Measurements from ENCODE around the gene CCDC88A. TPM values are rescaled to one million over a fixed set of nuclear protein-coding genes. Genes with fewer than 3 reads are reported as not detected.

Gene CCDC88A
- total and polyA plus RNA-seq, 2 donors from 2014 or later, result 8.2 to 47.6 TPM

DNA sequence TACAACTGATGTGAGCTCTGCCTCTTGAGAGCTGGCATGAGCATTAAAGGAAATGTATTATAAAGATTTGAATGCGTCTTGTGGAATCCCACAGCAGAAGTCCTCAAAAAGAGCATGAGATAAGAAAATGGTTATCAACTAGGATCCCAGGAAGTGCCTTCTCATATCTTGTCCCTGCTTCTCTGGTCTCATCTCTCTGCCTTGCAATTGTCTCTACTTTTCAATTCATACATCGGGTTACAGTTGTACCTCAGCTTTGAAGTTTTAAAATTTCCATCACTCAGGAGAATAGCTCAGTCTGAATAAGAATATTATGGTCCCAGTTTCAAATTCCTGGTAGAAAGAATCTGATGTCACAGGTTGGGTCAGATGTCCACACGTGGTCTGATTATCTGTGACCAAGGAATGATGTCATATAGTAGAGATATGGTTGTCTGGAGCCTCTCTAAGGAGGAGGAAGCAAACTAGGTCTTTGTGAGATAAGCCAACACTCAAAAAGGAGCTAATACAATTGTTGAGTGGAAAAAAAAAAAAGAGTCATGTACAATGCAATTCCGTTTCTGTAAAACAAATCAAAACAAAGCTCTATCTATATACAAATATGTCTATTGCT is 21.7 kb upstream of the CCDC88A start:
- TF ChIP-seq, protein P1, sequence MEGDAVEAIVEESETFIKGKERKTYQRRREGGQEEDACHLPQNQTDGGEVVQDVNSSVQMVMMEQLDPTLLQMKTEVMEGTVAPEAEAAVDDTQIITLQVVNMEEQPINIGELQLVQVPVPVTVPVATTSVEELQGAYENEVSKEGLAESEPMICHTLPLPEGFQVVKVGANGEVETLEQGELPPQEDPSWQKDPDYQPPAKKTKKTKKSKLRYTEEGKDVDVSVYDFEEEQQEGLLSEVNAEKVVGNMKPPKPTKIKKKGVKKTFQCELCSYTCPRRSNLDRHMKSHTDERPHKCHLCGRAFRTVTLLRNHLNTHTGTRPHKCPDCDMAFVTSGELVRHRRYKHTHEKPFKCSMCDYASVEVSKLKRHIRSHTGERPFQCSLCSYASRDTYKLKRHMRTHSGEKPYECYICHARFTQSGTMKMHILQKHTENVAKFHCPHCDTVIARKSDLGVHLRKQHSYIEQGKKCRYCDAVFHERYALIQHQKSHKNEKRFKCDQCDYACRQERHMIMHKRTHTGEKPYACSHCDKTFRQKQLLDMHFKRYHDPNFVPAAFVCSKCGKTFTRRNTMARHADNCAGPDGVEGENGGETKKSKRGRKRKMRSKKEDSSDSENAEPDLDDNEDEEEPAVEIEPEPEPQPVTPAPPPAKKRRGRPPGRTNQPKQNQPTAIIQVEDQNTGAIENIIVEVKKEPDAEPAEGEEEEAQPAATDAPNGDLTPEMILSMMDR (IDR thresholded peaks at IDR 0.05; ENCODE audit: borderline replicate concordance, extremely low read depth, insufficient read depth), result no peak
- Histone ChIP-seq H3K27ac (ENCODE audit: low read depth in 2 of 2, low read length in 2 of 2) (no peak overlapping the region), H3K4me3 (ENCODE audit: low read length in 3 of 3) (no peak overlapping the region), H3K36me3 (ENCODE audit: control insufficient read depth in 2 of 3, insufficient read depth in 3 of 3, low read length in 3 of 3) (no peaks in the 10 kb centered on the region), H3K9me3 (ENCODE audit: control insufficient read depth in 2 of 3, insufficient read depth in 1 of 3, low read length in 3 of 3) (no peaks in the 10 kb centered on the region), H3K27me3 (ENCODE audit: control insufficient read depth, insufficient read depth, low read length) (no peaks in the 10 kb centered on the region), H3K9ac (ENCODE audit: low read length in 3 of 3) (no peak overlapping the region), H3K4me1 (ENCODE audit: control insufficient read depth in 2 of 3, insufficient read depth in 2 of 3, low read depth in 1 of 3, low read length in 3 of 3) (no peaks in the 10 kb centered on the region)
- intact Hi-C loops (cut with DNase I), result no loop called here
- FAIRE-seq (no peak), DNase-seq (no peak)

DNA sequence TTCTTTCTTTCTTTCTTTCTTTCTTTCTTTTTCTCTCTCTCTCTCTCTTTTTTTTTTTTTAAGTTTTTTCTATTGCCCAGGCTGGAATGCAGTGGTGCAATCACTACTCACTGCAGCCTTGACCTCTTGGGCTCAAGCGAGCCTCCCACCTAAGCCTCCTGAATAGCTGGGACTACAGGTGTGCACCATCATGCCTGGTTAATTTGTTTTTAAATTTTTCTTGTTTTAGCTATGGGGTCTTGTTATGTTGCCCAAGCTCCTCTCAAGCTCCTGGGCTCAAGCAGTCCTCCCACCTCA is 19.4 kb upstream of the CCDC88A start:
- Histone ChIP-seq H3K4me1 (ENCODE audit: control insufficient read depth in 2 of 3, insufficient read depth in 2 of 3, low read depth in 1 of 3, low read length in 3 of 3) (no peaks in the 10 kb centered on the region), H3K27ac (ENCODE audit: low read depth in 2 of 2, low read length in 2 of 2) (no peak overlapping the region), H3K9me3 (ENCODE audit: control insufficient read depth in 2 of 3, insufficient read depth in 1 of 3, low read length in 3 of 3) (no peaks in the 10 kb centered on the region), H3K4me3 (ENCODE audit: low read length in 3 of 3) (no peak overlapping the region), H3K36me3 (ENCODE audit: control insufficient read depth in 2 of 3, insufficient read depth in 3 of 3, low read length in 3 of 3) (no peaks in the 10 kb centered on the region), H3K27me3 (ENCODE audit: control insufficient read depth, insufficient read depth, low read length) (no peaks in the 10 kb centered on the region), H3K9ac (ENCODE audit: low read length in 3 of 3) (no peak overlapping the region)
- FAIRE-seq, result no peak
- TF ChIP-seq, protein P1 (IDR thresholded peaks at IDR 0.05; ENCODE audit: borderline replicate concordance, extremely low read depth, insufficient read depth), result no peak
- intact Hi-C loops (cut with DNase I), result no loop called here
- DNase-seq, result no peak

DNA sequence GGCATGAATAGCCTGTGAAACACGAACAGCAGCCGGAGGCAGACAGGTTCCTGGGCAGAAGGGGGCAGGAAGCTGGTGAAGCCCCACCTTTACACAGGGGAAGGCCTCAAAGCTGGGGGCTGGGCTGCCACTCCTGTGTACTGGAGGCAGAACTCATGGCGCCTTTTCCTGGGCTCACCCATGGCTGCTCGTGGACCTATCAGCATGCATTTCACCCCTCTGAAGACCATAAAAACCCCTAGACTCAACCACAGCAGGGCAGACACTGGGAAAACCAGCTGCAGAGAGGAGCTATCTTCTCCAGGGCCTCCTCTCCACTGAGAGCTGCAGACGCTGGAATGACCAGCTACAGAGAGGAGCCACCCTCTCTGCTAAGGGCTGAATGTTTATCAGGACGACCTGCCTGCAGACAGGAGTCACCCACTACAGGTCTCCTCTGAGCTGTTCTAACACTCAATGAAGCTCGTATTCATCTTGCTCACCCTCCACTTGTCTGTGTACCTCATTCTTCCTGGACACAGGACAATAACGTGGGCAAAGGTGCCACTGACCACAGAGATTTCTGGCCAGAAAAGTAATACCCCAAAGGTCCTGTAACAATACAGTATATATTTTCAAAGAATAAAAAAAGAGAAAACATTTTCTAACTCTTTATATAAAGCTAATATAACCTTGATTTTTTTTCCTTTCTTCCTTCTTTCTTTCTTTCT is 18.9 kb upstream of the CCDC88A start:
- TF ChIP-seq, protein P1 (IDR thresholded peaks at IDR 0.05; ENCODE audit: borderline replicate concordance, extremely low read depth, insufficient read depth), result no peak
- Histone ChIP-seq H3K27ac (ENCODE audit: low read depth in 2 of 2, low read length in 2 of 2) (no peak overlapping the region), H3K4me3 (ENCODE audit: low read length in 3 of 3) (no peak overlapping the region), H3K27me3 (ENCODE audit: control insufficient read depth, insufficient read depth, low read length) (no peaks in the 10 kb centered on the region), H3K9me3 (ENCODE audit: control insufficient read depth in 2 of 3, insufficient read depth in 1 of 3, low read length in 3 of 3) (no peaks in the 10 kb centered on the region), H3K4me1 (ENCODE audit: control insufficient read depth in 2 of 3, insufficient read depth in 2 of 3, low read depth in 1 of 3, low read length in 3 of 3) (no peaks in the 10 kb centered on the region), H3K9ac (ENCODE audit: low read length in 3 of 3) (no peak overlapping the region), H3K36me3 (ENCODE audit: control insufficient read depth in 2 of 3, insufficient read depth in 3 of 3, low read length in 3 of 3) (no peaks in the 10 kb centered on the region)
- DNase-seq, result no peak
- no peak for FAIRE-seq
- intact Hi-C loops (cut with DNase I), result no loop called here
